Kidney (tissue), 14 donors: ENCODE measurements around the gene KRT72. TPM values are rescaled to one million over a fixed set of nuclear protein-coding genes. Genes with fewer than 3 reads are reported as not detected.

Experiments
- DNase-seq, 5 donors: peaks; one replicate each; pipeline ENCODE4 v3.0.0-alpha.2; 2013 to 2020
- FAIRE-seq: peaks from 2 replicates; lab custom pipeline; 2012; peaks lifted over from hg19 to GRCh38; lab: Jason Lieb, UNC
- H3K27ac ChIP-seq, 2 donors: one replicate each; pipeline ENCODE4 v1.7.0; 2013; ENCODE audit warnings: low read depth in 2 of 2, low read length in 2 of 2, inconsistent platforms in 1 of 2
- H3K27me3 ChIP-seq: one replicate; pipeline ENCODE4 v1.7.1; 2013; ENCODE audit warnings: low read length, inconsistent platforms; ENCODE audit not compliant: control insufficient read depth, insufficient read depth
- H3K36me3 ChIP-seq, 3 donors: one replicate each; pipeline versions ENCODE4 v1.7.0 to v1.7.1; 2013; ENCODE audit warnings: low read length in 3 of 3, control low read depth in 1 of 3, inconsistent platforms in 1 of 3; ENCODE audit not compliant: insufficient read depth in 3 of 3, control insufficient read depth in 2 of 3
- H3K4me1 ChIP-seq, 3 donors: one replicate each; pipeline versions ENCODE4 v1.7.0 to v1.7.1; 2013; ENCODE audit warnings: low read length in 3 of 3, inconsistent platforms in 1 of 3, low read depth in 1 of 3; ENCODE audit not compliant: control insufficient read depth in 2 of 3, insufficient read depth in 2 of 3
- H3K4me3 ChIP-seq, 3 donors: one replicate each; pipeline versions ENCODE4 v1.7.0 to v1.8.1; 2013; ENCODE audit warnings: low read length in 3 of 3, control low read depth in 1 of 3, inconsistent platforms in 1 of 3
- H3K9ac ChIP-seq, 3 donors: one replicate each; pipeline versions ENCODE4 v1.7.0 to v1.7.1; 2013; ENCODE audit warnings: low read length in 3 of 3, control low read depth in 1 of 3, inconsistent platforms in 1 of 3
- H3K9me3 ChIP-seq, 3 donors: one replicate each; pipeline versions ENCODE4 v1.7.0 to v1.7.1; 2013; ENCODE audit warnings: low read length in 3 of 3, control low read depth in 1 of 3, inconsistent platforms in 1 of 3; ENCODE audit not compliant: control insufficient read depth in 2 of 3, insufficient read depth in 1 of 3
- CTCF ChIP-seq: IDR thresholded peaks from 3 replicates; pipeline ENCODE4 v1.5.1; 2012; ENCODE audit warnings: mild to moderate bottlenecking, moderate library complexity, borderline replicate concordance; ENCODE audit not compliant: insufficient read depth; ENCODE audit errors: extremely low read depth
- intact Hi-C: fragments of 100-400 bp; cut with DNase I; formaldehyde crosslinking; loops from one replicate; pipeline ENCODE4 v1.11.1; 2022
- polyA plus RNA-seq: library from polyadenylated mRNA; stranded (reverse); fragments of 350-450 nt; fragmentation: Illumina TruSeq; extraction: RNeasy Lipid Tissue Mini Kit (QIAGEN cat#74804); gene quantifications from one replicate; pipeline ENCODE4 v1.2.3, GENCODE V29; 2014; ENCODE audit warnings: low read depth, low replicate concordance; ENCODE audit not compliant: insufficient read depth
- total RNA-seq: library from RNA; stranded (reverse); fragmentation: NEBNext Ultra II Directional; extraction: Animal tissue kit (Norgen Biotek cat#: 25700); gene quantifications from one replicate; pipeline ENCODE4 v1.2.1, GENCODE V29; 2021
- donor health status: control.
- donor health status: control.
- donor health status: control.
- donor health status: control.
- donor health status: control.
- donor health status: DM: yes; HTN: yes; CAD: no.
- donor health status: Normal renal cell carcinoma (clear cell type).

The KRT72 gene
- total and polyA plus RNA-seq, 2 donors from 2014 or later, result not detected

GRCh38 chr12:52628111-52628507 is 26.8 kb upstream of the KRT72 start:
- FAIRE-seq, result no peak
- TF ChIP-seq CTCF, result no peak
- H3K27me3 ChIP-seq, result no peaks in the 10 kb centered on the region
- H3K9me3 ChIP-seq, result no peaks in the 10 kb centered on the region
- no peak overlapping the region for H3K9ac ChIP-seq
- H3K4me1 ChIP-seq, result no peaks in the 10 kb centered on the region
- H3K36me3 ChIP-seq, result no peaks in the 10 kb centered on the region
- peak in 2 of 5 donors; percentile 1 to 6 for DNase-seq
- no peak overlapping the region for H3K4me3 ChIP-seq
- no peak overlapping the region for H3K27ac ChIP-seq
- intact Hi-C loops, result no loop called here

- TF ChIP-seq CTCF, result no peak
- no peak for DNase-seq
Measured at GRCh38 chr12:52627395-52628110, 26.3 kb upstream of the KRT72 start.

GRCh38 chr12:52622349-52622748 is 21.1 kb upstream of the KRT72 start:
- Histone ChIP-seq H3K27me3 (no peaks in the 10 kb centered on the region), H3K4me1 (no peaks in the 10 kb centered on the region), H3K4me3 (no peak overlapping the region), H3K9me3 (no peaks in the 10 kb centered on the region), H3K9ac (no peak overlapping the region), H3K27ac (no peak overlapping the region), H3K36me3 (no peaks in the 10 kb centered on the region)
- FAIRE-seq, result no peak
- TF ChIP-seq CTCF, result no peak
- no peak for DNase-seq
- intact Hi-C loops, result no loop called here

More at GRCh38 chr12:52627395-52628110, 26.3 kb upstream of the KRT72 start:
- Histone ChIP-seq H3K36me3 (no peaks in the 10 kb centered on the region), H3K9ac (no peak overlapping the region), H3K4me3 (no peak overlapping the region), H3K27me3 (no peaks in the 10 kb centered on the region), H3K4me1 (no peaks in the 10 kb centered on the region), H3K9me3 (no peaks in the 10 kb centered on the region), H3K27ac (no peak overlapping the region)
- FAIRE-seq, result no peak
- intact Hi-C loops, result no loop called here
